CD4-positive, CD25-positive, alpha-beta regulatory T cell (primary cell): ENCODE data around the gene DNAJC6. TPM values are rescaled to one million over a fixed set of nuclear protein-coding genes. Genes with fewer than 3 reads are reported as not detected.
"Not testable (repeated sequence)": the region's sequence is repeated elsewhere in the genome, so short reads cannot be mapped to it uniquely, and the experiment has no call there.

Experiments
- ATAC-seq, 2 donors: fragments of 150-1000 bp; cut with Tn5 transposase; one replicate each; pipeline ENCODE4 v1.10.0; 2021; ENCODE audit warnings: low read depth in 2 of 2, moderate number of reproducible peaks in 2 of 2, moderate library complexity in 1 of 2
- DNase-seq, 3 donors: peaks; one replicate each; pipeline versions ENCODE4 v3.0.0 to v3.0.0-alpha.2; 2012 to 2022; ENCODE audit warnings: mixed read lengths in 1 of 3
- H3K27ac ChIP-seq: one replicate; pipeline ENCODE4 v1.7.0; 2013; ENCODE audit warnings: mild to moderate bottlenecking, low read length; ENCODE audit not compliant: insufficient read depth, poor library complexity, severe bottlenecking
- H3K27me3 ChIP-seq: one replicate; pipeline ENCODE4 v1.7.0; 2013; ENCODE audit warnings: low read length; ENCODE audit not compliant: control insufficient read depth, insufficient read depth
- H3K36me3 ChIP-seq: one replicate; pipeline ENCODE4 v1.7.0; 2013; ENCODE audit warnings: mild to moderate bottlenecking, low read length, moderate library complexity; ENCODE audit not compliant: control insufficient read depth, insufficient read depth
- H3K4me1 ChIP-seq: 2 replicates; pipeline ENCODE4 v1.7.0; 2013; ENCODE audit warnings: mild to moderate bottlenecking, low read length; ENCODE audit not compliant: insufficient read depth, control insufficient read depth, poor library complexity, severe bottlenecking
- H3K4me3 ChIP-seq: one replicate; pipeline ENCODE4 v1.7.0; 2013; ENCODE audit warnings: low read depth, mild to moderate bottlenecking, low read length, moderate library complexity
- H3K9me3 ChIP-seq, 2 experiments: 1 replicate in 1 of 2; 2 replicates in 1 of 2; pipeline ENCODE4 v1.7.0; 2013; ENCODE audit warnings: low read length in 2 of 2, mild to moderate bottlenecking in 1 of 2, moderate library complexity in 1 of 2; ENCODE audit not compliant: control insufficient read depth in 2 of 2
- H3K27ac Mint-ChIP-seq, 3 donors: one replicate each; pipeline ENCODE4 v1.8.0; 2020 to 2022; ENCODE audit warnings: mild to moderate bottlenecking in 3 of 3, mixed read lengths in 3 of 3, moderate library complexity in 2 of 3
- H3K27me3 Mint-ChIP-seq: one replicate; pipeline ENCODE4 v1.8.0; 2022; ENCODE audit warnings: mild to moderate bottlenecking, mixed read lengths
- H3K36me3 Mint-ChIP-seq: one replicate; pipeline ENCODE4 v1.8.0; 2020; ENCODE audit warnings: mixed read lengths
- H3K4me1 Mint-ChIP-seq, 4 donors: one replicate each; pipeline ENCODE4 v1.8.0; 2020 to 2022; ENCODE audit warnings: mixed read lengths in 4 of 4, mild to moderate bottlenecking in 1 of 4
- H3K4me3 Mint-ChIP-seq, 4 donors: one replicate each; pipeline ENCODE4 v1.8.0; 2020 to 2022; ENCODE audit warnings: mild to moderate bottlenecking in 4 of 4, mixed read lengths in 4 of 4, moderate library complexity in 3 of 4
- H3K9me3 Mint-ChIP-seq, 7 donors: one replicate each; pipeline ENCODE4 v1.8.0; 2020 to 2022; ENCODE audit warnings: mixed read lengths in 7 of 7, mild to moderate bottlenecking in 3 of 7, moderate library complexity in 2 of 7
- polyA plus RNA-seq, 4 donors: library from polyadenylated mRNA; unstranded; fragments of 300-500 nt; fragmentation: Illumina TruSeq; gene quantifications; one replicate each; pipeline ENCODE4 v1.2.3, GENCODE V29; 2021
- total RNA-seq: library from RNA; stranded (reverse); gene quantifications from one replicate; pipeline ENCODE4 v1.2.3, GENCODE V29; 2022

DNAJC6 gene
- total and polyA plus RNA-seq, 5 donors from 2014 or later = 0.07 to 1.9 (median 0.82) TPM; not detected in 1

DNA sequence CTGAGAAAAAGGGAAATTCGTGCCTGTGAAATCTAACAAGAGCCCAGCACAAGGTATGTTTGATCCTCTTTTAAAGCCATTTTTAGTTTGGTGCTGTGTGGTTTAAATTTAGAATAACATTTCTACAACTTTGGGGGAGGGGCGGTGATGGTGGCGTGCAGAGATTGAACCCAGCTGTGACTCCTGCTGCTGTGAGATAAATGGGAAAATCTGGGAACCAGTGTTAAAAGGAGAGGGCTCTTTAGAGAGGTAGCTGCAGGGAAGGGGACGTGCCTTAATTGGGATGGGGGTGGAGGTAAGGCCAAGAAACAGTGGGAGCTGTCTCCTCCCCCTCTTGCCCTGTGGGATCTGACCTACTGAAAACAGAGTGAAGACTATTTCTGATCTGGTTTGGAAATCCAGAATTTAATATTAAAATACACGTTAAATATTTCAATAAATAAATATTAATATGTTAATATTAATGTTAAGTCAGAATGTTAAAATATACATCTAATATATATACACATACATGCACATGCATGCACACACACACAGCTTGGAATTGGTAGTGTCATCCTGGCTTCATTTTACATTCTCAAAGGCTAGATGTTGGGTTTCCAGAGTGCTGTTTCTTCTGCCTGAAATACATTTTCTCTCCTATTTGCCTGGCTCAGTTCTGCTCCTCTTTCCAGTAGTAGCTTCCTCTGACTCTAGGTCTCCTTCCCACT, 30.1 kb upstream of the DNAJC6 start:
- H3K9me3 Mint-ChIP-seq = peaks cover 0 to 2% (median 0%) of the 10 kb centered on the region in 7 donors
- Histone ChIP-seq H3K9me3 (no peaks in the 10 kb centered on the region), H3K27me3 (peaks cover 1% of the 10 kb centered on the region), H3K27ac (no peak overlapping the region), H3K36me3 (no peaks in the 10 kb centered on the region), H3K4me1 (no peaks in the 10 kb centered on the region), H3K4me3 (no peak overlapping the region)
- no peaks in the 10 kb centered on the region for H3K36me3 Mint-ChIP-seq
- ATAC-seq = no peak
- DNase-seq = no peak
- peaks cover 13% of the 10 kb centered on the region for H3K27me3 Mint-ChIP-seq
- H3K27ac Mint-ChIP-seq = no peak overlapping the region
- no peak overlapping the region for H3K4me3 Mint-ChIP-seq
- H3K4me1 Mint-ChIP-seq = no peaks in the 10 kb centered on the region

GRCh38 chr1:65281846-65282245, 27.5 kb upstream of the DNAJC6 start:
- no peak overlapping the region for H3K27ac ChIP-seq
- no peaks in the 10 kb centered on the region for H3K4me1 Mint-ChIP-seq
- H3K9me3 ChIP-seq = no peaks in the 10 kb centered on the region
- no peaks in the 10 kb centered on the region for H3K36me3 Mint-ChIP-seq
- peaks cover 1% of the 10 kb centered on the region for H3K27me3 ChIP-seq
- peaks cover 0 to 2% (median 0%) of the 10 kb centered on the region in 7 donors for H3K9me3 Mint-ChIP-seq
- H3K36me3 ChIP-seq = no peaks in the 10 kb centered on the region
- H3K4me3 Mint-ChIP-seq = no peak overlapping the region
- peaks cover 6% of the 10 kb centered on the region for H3K27me3 Mint-ChIP-seq
- H3K27ac Mint-ChIP-seq = no peak overlapping the region
- H3K4me1 ChIP-seq = no peaks in the 10 kb centered on the region
- H3K4me3 ChIP-seq = no peak overlapping the region
- ATAC-seq = no peak
- DNase-seq = no peak

- peaks cover 12% of the 10 kb centered on the region for H3K27me3 Mint-ChIP-seq
- H3K4me3 ChIP-seq = no peak overlapping the region
- DNase-seq (no peak), ATAC-seq (no peak)
- no peak overlapping the region for H3K27ac Mint-ChIP-seq
- no peaks in the 10 kb centered on the region for H3K9me3 ChIP-seq
- H3K4me3 Mint-ChIP-seq = no peak overlapping the region
- no peaks in the 10 kb centered on the region for H3K4me1 ChIP-seq
- no peaks in the 10 kb centered on the region for H3K36me3 Mint-ChIP-seq
- H3K9me3 Mint-ChIP-seq = peaks cover 0 to 2% (median 0%) of the 10 kb centered on the region in 7 donors
- H3K27me3 ChIP-seq = no peaks in the 10 kb centered on the region
- no peaks in the 10 kb centered on the region for H3K36me3 ChIP-seq
- H3K27ac ChIP-seq = no peak overlapping the region
- no peaks in the 10 kb centered on the region for H3K4me1 Mint-ChIP-seq
Observed at GRCh38 chr1:65284229-65284628, 25.1 kb upstream of the DNAJC6 start.

DNA sequence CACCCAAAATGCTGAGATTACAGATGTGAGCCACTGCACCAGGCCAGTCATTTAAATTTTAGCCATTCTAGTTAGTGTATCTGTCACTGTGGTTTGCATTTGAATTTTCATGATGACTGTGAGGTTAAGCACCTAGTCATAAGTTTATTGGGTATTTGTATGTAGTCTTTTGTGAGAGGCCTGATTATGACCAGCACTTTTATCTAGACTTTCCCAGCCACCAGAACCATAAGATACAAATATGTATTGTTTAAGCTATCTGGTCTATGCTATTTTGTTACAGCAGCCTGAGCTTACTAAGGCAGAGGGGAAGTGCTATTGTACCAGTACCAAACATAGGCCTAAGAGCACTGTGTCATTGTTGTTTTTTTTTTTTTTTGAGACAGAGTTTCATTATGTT, 19.9 kb upstream of the DNAJC6 start:
- no peak for DNase-seq
- Mint-ChIP-seq H3K9me3 (no peaks in the 10 kb centered on the region), H3K27me3 (peaks cover 9% of the 10 kb centered on the region), H3K27ac (no peak overlapping the region), H3K4me1 (no peaks in the 10 kb centered on the region), H3K36me3 (no peaks in the 10 kb centered on the region), H3K4me3 (no peak overlapping the region)
- Histone ChIP-seq H3K4me1 (no peaks in the 10 kb centered on the region), H3K27me3 (no peaks in the 10 kb centered on the region), H3K27ac (no peak overlapping the region), H3K36me3 (no peaks in the 10 kb centered on the region), H3K4me3 (no peak overlapping the region), H3K9me3 (no peaks in the 10 kb centered on the region)
- ATAC-seq = no peak

- not testable (repeated sequence) for H3K4me1 Mint-ChIP-seq, H3K9me3 Mint-ChIP-seq, H3K4me3 ChIP-seq, H3K36me3 Mint-ChIP-seq, H3K4me3 Mint-ChIP-seq, H3K27ac ChIP-seq, H3K4me1 ChIP-seq, DNase-seq, H3K36me3 ChIP-seq, H3K9me3 ChIP-seq, H3K27me3 ChIP-seq, H3K27ac Mint-ChIP-seq, ATAC-seq
- H3K27me3 Mint-ChIP-seq = peaks cover 11% of the 10 kb centered on the region
Observed at GRCh38 chr1:65291818-65292217, 17.5 kb upstream of the DNAJC6 start.

DNA sequence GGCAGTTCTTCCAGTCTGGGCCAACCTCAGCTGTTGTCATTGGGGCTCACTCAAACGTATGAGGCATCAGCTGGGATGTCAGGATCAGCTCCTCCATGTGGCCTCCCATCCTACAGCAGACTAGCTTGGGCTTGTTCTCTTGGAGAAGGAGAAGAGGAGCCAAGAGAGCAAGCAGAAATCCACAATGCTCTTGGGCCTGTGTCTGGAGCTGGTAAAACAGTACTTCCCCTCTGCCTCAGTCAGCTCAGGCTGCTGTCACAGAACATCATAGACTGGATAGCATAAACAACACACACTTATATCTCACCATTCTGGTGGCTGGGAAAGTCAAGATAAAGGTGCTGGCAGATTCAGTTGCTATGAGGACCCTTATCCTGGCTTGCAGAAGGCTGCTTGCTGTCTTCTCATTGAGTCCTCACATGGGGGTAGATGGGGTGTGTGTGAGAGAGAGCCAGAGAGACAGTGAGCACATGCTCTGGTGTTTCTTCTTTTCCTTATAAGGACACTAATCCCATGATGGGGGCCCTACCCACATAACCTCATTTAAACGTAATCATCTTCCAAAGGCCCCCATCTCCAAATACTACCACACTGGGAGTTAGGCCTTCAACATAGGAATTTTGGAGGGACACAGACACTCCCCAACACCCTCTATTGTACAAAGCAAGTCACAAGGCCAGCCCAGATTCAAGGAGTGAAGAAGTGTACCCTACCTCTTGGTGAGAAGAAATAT, 16.3 kb upstream of the DNAJC6 start:
- Mint-ChIP-seq H3K4me3 (no peak overlapping the region), H3K36me3 (no peaks in the 10 kb centered on the region), H3K9me3 (peaks cover 0 to 2% (median 1%) of the 10 kb centered on the region in 7 donors), H3K4me1 (no peaks in the 10 kb centered on the region), H3K27ac (no peak overlapping the region), H3K27me3 (peaks cover 7% of the 10 kb centered on the region)
- no peaks in the 10 kb centered on the region for H3K27me3 ChIP-seq
- H3K4me3 ChIP-seq = no peak overlapping the region
- no peak overlapping the region for H3K27ac ChIP-seq
- H3K36me3 ChIP-seq = no peaks in the 10 kb centered on the region
- ATAC-seq = no peak
- no peaks in the 10 kb centered on the region for H3K4me1 ChIP-seq
- no peak for DNase-seq
- no peaks in the 10 kb centered on the region for H3K9me3 ChIP-seq

DNA sequence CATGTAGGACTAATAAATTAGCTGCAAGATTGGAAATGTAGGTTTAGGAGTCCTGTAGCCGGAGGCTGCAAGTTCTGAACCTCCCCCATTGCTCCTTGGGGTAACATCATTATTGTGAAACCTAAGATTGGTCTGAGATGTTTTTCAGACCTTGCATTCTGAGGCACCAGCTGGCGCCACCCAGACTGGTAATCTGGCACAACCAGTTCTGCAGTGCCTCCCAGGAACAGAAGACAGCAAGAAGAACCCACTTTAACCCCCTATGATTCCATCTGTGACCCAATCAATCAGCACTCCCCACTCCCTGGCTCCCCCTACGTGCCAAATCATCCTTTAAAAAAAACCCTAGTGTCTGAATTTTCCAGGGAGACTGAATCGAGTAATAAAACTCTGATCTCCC, 11.6 kb upstream of the DNAJC6 start:
- Mint-ChIP-seq H3K27me3 (peaks cover 4% of the 10 kb centered on the region), H3K27ac (no peak overlapping the region), H3K36me3 (no peaks in the 10 kb centered on the region), H3K9me3 (peaks cover 0 to 4% (median 1%) of the 10 kb centered on the region in 7 donors), H3K4me1 (no peaks in the 10 kb centered on the region), H3K4me3 (no peak overlapping the region)
- H3K4me1 ChIP-seq = no peaks in the 10 kb centered on the region
- no peak overlapping the region for H3K4me3 ChIP-seq
- DNase-seq (no peak), ATAC-seq (no peak)
- no peaks in the 10 kb centered on the region for H3K9me3 ChIP-seq
- H3K27me3 ChIP-seq = peaks cover 3% of the 10 kb centered on the region
- H3K36me3 ChIP-seq = no peaks in the 10 kb centered on the region
- no peak overlapping the region for H3K27ac ChIP-seq

DNA sequence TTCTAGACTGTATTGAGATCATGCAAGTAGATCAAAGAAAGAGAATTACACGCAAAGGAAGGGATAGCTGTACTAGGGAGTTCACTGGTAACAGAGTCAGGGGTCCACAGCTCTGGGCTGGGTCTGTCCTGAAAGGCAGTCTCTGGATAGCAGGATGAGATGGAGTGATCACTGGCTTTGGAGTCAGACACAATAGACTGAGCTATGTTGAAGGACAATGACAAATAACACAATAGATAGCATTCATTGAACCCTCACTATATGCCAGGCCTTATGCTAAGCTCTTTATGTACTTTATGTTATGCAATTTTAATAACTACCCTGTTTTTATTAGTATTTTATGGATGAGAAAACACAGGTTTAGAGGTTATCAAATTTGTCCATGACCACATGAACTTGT, 10.0 kb upstream of the DNAJC6 start:
- Mint-ChIP-seq H3K27ac (no peak overlapping the region), H3K27me3 (peaks cover 4% of the 10 kb centered on the region), H3K4me1 (no peaks in the 10 kb centered on the region), H3K4me3 (no peak overlapping the region), H3K36me3 (no peaks in the 10 kb centered on the region), H3K9me3 (peaks cover 0 to 4% (median 1%) of the 10 kb centered on the region in 7 donors)
- ATAC-seq (no peak), DNase-seq (no peak)
- Histone ChIP-seq H3K36me3 (no peaks in the 10 kb centered on the region), H3K9me3 (no peaks in the 10 kb centered on the region), H3K27me3 (peaks cover 3% of the 10 kb centered on the region), H3K27ac (no peak overlapping the region), H3K4me1 (no peaks in the 10 kb centered on the region), H3K4me3 (no peak overlapping the region)
